GM21737 (cell line): ENCODE data around the gene MPP2.
"Not testable (repeated sequence)": the region's sequence is repeated elsewhere in the genome, so short reads cannot be mapped to it uniquely, and the experiment has no call there.

Experiments used
- ATAC-seq: cut with Tn5 transposase; IDR thresholded peaks from one replicate; pipeline ENCODE4 v1.9.1; 2021; ENCODE audit warnings: mild to moderate bottlenecking, moderate library complexity; ENCODE audit not compliant: unreplicated experiment

MPP2 gene

DNA sequence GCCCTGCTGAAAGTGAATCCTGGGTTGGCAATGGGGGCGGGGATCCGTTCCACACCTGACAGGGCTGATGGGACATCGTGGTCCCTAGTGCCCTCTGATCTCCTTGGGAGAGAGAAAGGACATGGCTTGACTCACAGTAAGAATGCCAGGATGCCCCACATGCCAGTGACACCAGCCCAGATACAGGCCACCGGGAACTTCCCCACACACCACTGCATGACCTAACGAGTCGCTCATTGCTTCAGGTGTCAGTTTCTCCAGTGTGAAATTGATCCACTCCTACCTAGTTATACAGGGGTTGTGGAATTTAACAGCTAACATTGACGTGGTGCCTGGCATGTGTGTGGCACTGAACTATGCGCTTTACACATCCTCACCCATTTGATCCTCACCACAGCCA lies 52.8 kb downstream of the MPP2 start:
- no peak for ATAC-seq

GRCh38 chr17:43853546-43853945 lies 53.8 kb downstream of the MPP2 start:
- ATAC-seq = no peak

GRCh38 chr17:43852571-43852970 lies 54.8 kb downstream of the MPP2 start:
- ATAC-seq = no peak

- no peak for ATAC-seq
Observed at GRCh38 chr17:43849116-43849515, 58.2 kb downstream of the MPP2 start.

DNA sequence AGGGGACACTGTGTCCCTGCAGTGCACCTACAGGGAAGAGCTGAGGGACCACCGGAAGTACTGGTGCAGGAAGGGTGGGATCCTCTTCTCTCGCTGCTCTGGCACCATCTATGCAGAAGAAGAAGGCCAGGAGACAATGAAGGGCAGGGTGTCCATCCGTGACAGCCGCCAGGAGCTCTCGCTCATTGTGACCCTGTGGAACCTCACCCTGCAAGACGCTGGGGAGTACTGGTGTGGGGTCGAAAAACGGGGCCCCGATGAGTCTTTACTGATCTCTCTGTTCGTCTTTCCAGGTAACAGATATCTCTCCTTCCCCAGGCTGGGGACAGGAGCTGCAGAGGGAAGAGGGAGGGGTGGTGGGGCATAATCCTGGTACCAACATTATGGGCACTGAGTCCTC lies 58.7 kb downstream of the MPP2 start:
- ATAC-seq = no peak

DNA sequence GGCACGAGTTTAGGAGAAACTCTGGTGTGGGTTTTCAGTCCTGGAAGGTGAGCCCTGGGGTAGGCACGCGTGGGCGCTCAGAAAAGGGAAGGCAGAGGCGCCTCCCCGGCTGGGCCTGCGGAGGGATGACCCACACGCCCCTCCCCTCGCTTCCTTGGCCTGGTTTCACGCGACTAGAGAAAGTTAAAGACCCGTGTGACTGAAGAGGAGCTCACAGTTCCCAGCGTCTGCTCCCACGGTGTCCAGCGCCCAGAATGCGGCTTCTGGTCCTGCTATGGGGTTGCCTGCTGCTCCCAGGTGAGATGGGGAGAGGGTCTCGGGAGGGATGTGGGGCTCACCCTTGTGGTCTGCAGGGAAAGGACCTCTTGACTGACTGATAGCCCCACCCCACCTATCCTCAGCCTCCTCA lies 60.4 kb downstream of the MPP2 start, which contains the start of gene CD300LG:
Gene CD300LG (plus strand): TSS at position 214 of the 409 bp plus-strand sequence. CDS start 41 bp downstream, at position 255.
- ATAC-seq = no peak

DNA sequence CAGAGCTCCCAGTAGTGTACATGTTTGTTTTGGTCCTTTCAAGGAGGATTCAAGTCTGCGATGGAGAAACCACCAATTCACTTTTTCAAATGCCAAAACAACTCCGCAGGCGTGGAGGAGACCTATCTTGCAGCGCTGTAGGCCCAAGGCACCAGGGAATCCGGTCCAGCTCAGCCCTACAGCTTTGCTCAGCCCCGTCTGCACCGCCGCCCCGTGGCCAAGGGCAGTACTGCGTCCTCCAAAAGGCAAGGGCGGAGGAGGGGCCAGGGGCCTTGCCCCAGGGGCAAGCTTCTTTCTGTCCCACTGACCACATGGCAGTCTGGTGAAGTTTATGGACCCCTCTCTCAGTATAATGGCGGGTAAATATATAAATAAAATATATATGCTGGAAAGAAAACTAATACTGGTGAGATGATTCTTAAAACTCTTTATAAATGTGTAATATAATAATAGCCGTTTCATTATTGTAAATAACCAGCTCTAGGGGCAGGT lies 61.1 kb downstream of the MPP2 start:
- ATAC-seq = peak; percentile 67

GRCh38 chr17:43845766-43846165 lies 61.6 kb downstream of the MPP2 start:
- ATAC-seq = no peak

DNA sequence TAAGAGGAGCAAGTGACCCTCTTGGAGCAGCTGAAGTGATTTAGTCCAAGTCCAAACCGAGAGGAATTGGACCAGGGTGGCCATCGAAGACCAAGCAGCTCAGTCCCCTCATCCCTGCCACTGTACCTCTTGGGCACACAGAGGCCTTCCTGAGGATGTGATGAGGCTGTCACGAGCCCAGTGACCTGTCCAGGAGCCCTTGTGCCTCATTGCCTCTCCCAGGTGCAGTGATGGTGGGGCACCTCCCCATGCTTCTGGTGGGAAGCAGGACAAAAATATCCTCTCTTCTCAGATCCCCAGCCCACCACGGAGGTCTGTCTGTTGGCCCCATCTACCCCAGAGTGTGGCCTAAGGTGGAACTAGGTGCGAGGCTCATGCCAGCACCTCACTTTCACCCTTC lies 63.1 kb downstream of the MPP2 start:
- ATAC-seq = no peak

- no peak for ATAC-seq
Observed at GRCh38 chr17:43842975-43843325, 64.4 kb downstream of the MPP2 start.

DNA sequence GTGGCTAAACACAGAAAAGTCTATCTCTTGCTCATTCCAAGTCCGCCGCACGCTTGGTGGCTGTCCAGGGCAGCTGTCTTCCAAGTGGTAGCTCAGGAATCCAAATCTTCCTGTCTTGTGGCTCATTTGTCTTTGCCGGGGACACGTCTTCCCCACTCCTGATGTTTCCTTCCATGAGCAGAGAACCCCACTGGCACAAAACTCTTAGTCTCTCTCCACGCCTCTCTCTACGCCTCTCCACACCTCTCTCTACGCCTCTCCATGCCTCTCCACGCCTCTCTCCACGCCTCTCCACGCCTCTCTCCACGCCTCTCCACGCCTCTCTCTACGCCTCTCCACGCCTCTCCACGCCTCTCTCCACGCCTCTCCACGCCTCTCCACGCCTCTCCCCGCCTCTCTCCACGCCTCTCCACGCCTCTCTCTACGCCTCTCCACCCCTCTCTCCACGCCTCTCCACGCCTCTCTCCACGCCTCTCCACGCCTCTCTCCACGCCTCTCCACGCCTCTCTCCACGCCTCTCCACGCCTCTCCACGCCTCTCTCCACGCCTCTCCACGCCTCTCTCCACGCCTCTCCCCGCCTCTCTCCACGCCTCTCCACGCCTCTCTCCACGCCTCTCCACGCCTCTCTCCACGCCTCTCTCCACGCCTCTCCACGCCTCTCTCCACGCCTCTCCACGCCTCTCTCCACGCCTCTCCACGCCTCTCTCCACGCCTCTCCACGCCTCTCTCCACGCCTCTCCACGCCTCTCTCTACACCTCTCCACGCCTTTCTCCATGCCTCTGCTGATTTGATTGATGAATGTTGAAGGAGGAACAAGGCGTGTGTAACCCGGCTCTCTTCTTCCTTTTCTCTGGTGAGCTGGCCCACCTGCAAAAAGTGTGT lies 65.0 kb downstream of the MPP2 start:
- not testable (repeated sequence) for ATAC-seq

DNA sequence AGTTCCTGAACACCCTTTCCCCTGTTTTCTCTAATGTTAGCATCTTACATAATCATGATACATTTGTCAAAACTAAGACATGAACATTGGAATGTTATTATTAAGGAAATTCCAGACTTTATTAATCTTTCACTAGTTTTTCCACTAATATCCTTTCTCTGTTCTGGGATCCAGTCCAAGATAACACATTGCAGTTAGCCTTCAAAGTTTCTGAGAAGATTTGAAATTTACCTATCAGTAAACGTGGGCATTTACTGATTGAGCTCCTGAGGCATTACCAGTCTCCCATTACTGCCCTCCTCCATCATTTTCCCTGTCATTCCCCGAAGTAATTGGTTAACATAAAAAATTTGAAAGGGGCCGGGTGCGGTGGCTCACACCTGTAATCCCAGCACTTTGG lies 66.1 kb downstream of the MPP2 start:
- no peak for ATAC-seq

DNA sequence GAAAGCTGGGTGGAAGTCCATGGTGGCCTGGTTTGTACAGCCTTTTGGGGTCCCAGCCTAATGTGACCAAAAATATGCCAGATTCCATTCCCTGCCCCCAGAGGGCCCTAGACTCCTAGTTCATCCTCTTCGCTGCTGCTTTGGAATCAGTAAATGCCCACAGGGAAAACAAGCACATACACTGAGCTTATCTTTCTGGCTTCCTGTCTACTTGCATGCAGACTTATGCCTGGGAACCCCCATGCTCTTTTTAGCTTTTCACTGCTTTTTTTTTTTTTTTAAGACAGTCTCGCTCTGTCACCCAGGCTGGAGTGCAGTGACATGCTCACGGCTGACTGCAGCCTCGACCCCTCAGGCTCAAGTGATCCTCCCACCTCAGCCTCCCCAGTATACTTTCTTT lies 66.5 kb downstream of the MPP2 start:
- no peak for ATAC-seq

- ATAC-seq = no peak
Observed at GRCh38 chr17:43839670-43840108, 67.6 kb downstream of the MPP2 start.

- ATAC-seq = no peak
Observed at GRCh38 chr17:43834106-43834505, 73.2 kb downstream of the MPP2 start.

GRCh38 chr17:43832976-43833829 lies 74.1 kb downstream of the MPP2 start, which contains the start of gene MPP3:
MPP3 (minus strand) TSS chr17:43833146; CDS start chr17:43831906, 1,240 bp downstream.
- ATAC-seq = no peak

- no peak for ATAC-seq
Observed at GRCh38 chr17:43832168-43832975, 75.0 kb downstream of the MPP2 start.

DNA sequence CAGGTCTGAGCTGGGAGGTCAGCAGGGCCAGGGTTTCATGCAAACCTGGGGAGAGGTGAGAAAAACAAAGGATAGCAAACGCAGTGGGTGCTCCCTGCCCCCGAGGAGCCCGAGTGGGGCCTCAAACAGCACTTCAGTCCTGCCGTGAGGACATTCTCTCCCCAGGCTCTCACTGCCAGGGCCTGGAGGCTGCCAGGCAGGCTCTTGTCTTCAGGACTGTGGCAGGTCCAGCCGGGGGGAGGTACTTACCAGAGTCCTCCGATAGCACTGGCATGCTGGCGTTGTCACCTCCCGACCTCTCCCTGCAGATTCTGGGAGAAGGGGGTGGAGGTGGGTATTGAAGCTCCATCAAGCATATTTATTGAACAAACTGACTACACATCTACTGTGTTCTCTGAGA lies 75.7 kb downstream of the MPP2 start:
- no peak for ATAC-seq

DNA sequence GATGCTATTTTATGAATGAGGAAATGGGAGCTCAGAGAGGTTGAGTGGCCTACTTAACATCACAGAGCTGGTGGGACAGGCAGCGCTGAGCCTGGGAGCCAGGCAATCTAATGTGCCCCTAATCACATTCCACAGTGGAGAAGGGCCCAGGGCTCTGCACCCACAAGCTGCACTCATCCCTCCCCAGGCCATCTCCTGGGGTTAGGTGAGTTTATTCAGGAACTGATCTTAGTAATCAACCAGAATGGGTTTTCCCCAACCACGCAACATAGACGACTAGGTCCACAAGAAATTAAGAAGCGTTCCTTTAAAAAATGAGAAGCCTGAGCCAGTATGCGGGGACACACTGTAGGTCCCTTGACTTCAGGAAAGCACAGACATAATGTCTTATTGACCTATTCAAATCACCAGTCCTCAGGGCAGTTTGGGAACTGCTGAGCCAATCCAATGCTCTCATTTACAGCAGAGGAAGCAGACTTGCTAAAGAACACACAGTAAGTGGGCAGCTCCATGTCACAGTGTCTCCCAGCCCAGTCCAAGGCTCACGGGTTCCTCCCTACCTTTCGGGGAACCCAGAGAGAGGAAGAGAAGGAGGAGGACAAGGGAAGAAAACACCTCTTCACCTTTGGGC lies 76.7 kb downstream of the MPP2 start:
- no peak for ATAC-seq

DNA sequence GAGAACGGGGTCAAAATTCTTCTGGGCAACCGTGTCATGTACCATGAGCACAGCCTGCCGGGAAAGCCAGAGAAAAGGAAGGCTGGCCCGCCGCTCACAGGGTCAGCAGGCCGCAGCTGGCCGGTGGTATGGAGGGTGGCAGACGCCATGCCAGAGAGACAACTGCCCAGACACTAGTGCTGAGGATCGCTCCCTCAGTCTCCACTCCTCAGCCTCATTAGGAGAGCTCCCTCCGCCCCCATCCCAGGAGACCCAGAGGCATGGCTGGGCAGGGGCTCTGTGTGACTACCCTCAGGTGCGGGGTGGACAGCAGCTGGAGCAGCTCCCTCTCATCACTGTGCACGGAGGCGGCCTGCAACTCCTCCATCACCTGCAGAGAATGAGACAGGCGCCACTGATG lies 77.6 kb downstream of the MPP2 start:
- no peak for ATAC-seq
